ENCODE data around the gene KRT12.
"Not testable (repeated sequence)": the region's sequence is repeated elsewhere in the genome, so short reads cannot be mapped to it uniquely, and the experiment has no call there.

The KRT12 gene

GRCh38 chr17:40879026-40879425 is 12.0 kb upstream of the KRT12 start:
- Histone ChIP-seq H3K9ac (ENCODE audit: low read depth, low read length) (no peak overlapping the region), H3K4me3 (ENCODE audit: low read depth, low read length) (no peak overlapping the region), H3K4me1 (ENCODE audit: control insufficient read depth, insufficient read depth, low read length) (no peaks in the 10 kb centered on the region), H3K36me3 (ENCODE audit: control insufficient read depth, insufficient read depth, low read length) (no peaks in the 10 kb centered on the region), H3K9me3 (ENCODE audit: control insufficient read depth, insufficient read depth, low read length) (no peaks in the 10 kb centered on the region), H3K27me3 (ENCODE audit: control insufficient read depth, insufficient read depth, low read length) (no peaks in the 10 kb centered on the region)

DNA sequence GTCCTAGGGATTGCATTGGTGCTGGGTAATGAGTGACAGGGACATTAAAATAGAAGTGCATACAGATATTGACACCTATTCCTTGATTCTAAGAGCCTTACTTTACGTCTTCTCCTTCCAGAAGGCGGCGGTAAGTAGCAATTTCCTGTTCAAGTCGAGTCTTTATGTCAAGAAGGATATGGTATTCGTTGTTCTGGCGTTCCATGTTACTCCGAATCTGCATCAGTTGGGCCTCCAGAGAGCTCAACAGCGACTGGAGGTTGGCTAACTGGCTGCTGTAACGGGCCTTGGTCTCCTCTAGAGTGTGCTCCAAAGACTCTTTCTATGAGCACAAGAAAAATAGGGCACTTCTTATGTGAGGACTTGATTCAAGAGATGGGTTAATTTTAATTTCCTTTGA is 11.0 kb upstream of the KRT12 start:
- Histone ChIP-seq H3K9ac (ENCODE audit: low read depth, low read length) (no peak overlapping the region), H3K4me3 (ENCODE audit: low read depth, low read length) (no peak overlapping the region), H3K36me3 (ENCODE audit: control insufficient read depth, insufficient read depth, low read length) (no peaks in the 10 kb centered on the region), H3K4me1 (ENCODE audit: control insufficient read depth, insufficient read depth, low read length) (no peaks in the 10 kb centered on the region), H3K9me3 (ENCODE audit: control insufficient read depth, insufficient read depth, low read length) (no peaks in the 10 kb centered on the region), H3K27me3 (ENCODE audit: control insufficient read depth, insufficient read depth, low read length) (no peaks in the 10 kb centered on the region)

- Histone ChIP-seq H3K27me3 (ENCODE audit: control insufficient read depth, insufficient read depth, low read length) (no peaks in the 10 kb centered on the region), H3K9me3 (ENCODE audit: control insufficient read depth, insufficient read depth, low read length) (no peaks in the 10 kb centered on the region), H3K36me3 (ENCODE audit: control insufficient read depth, insufficient read depth, low read length) (no peaks in the 10 kb centered on the region), H3K4me3 (ENCODE audit: low read depth, low read length) (no peak overlapping the region), H3K4me1 (ENCODE audit: control insufficient read depth, insufficient read depth, low read length) (peaks cover 5% of the 10 kb centered on the region), H3K9ac (ENCODE audit: low read depth, low read length) (no peak overlapping the region)
These were observed 6.8 kb upstream of the KRT12 start for GRCh38 chr17:40873801-40874200.

GRCh38 chr17:40873255-40873654 is 6.2 kb upstream of the KRT12 start:
- H3K36me3 ChIP-seq (ENCODE audit: control insufficient read depth, insufficient read depth, low read length), result no peaks in the 10 kb centered on the region
- H3K9me3 ChIP-seq (ENCODE audit: control insufficient read depth, insufficient read depth, low read length), result no peaks in the 10 kb centered on the region
- H3K4me1 ChIP-seq (ENCODE audit: control insufficient read depth, insufficient read depth, low read length), result peaks cover 5% of the 10 kb centered on the region
- no peaks in the 10 kb centered on the region for H3K27me3 ChIP-seq (ENCODE audit: control insufficient read depth, insufficient read depth, low read length)
- H3K9ac ChIP-seq (ENCODE audit: low read depth, low read length), result no peak overlapping the region
- H3K4me3 ChIP-seq (ENCODE audit: low read depth, low read length), result no peak overlapping the region

GRCh38 chr17:40872416-40872815 is 5.4 kb upstream of the KRT12 start:
- H3K9me3 ChIP-seq (ENCODE audit: control insufficient read depth, insufficient read depth, low read length), result no peaks in the 10 kb centered on the region
- H3K4me3 ChIP-seq (ENCODE audit: low read depth, low read length), result no peak overlapping the region
- H3K4me1 ChIP-seq (ENCODE audit: control insufficient read depth, insufficient read depth, low read length), result peaks cover 5% of the 10 kb centered on the region
- H3K9ac ChIP-seq (ENCODE audit: low read depth, low read length), result no peak overlapping the region
- no peaks in the 10 kb centered on the region for H3K27me3 ChIP-seq (ENCODE audit: control insufficient read depth, insufficient read depth, low read length)
- no peaks in the 10 kb centered on the region for H3K36me3 ChIP-seq (ENCODE audit: control insufficient read depth, insufficient read depth, low read length)

DNA sequence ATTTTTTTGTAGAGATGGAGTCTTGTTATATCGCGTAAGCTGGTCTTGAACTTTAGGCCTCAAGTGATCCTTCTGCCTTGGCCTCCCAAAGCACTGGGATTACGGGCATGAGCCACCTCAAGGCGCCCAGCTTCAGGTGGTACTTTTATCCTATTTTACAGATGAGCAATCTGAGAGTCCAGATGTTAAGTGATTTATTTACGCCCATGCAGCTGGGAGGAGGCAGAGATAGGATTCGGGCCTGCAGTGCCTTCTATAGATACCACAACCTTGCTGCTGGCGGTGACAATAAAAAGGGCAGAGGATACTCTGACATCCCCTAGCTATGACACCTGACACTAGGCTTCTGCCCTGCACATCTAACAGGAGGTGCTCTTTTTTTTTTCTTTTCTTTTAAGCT is 4.3 kb upstream of the KRT12 start:
- Histone ChIP-seq H3K36me3 (ENCODE audit: control insufficient read depth, insufficient read depth, low read length) (no peaks in the 10 kb centered on the region), H3K27me3 (ENCODE audit: control insufficient read depth, insufficient read depth, low read length) (no peaks in the 10 kb centered on the region), H3K4me1 (ENCODE audit: control insufficient read depth, insufficient read depth, low read length) (peaks cover 5% of the 10 kb centered on the region)

DNA sequence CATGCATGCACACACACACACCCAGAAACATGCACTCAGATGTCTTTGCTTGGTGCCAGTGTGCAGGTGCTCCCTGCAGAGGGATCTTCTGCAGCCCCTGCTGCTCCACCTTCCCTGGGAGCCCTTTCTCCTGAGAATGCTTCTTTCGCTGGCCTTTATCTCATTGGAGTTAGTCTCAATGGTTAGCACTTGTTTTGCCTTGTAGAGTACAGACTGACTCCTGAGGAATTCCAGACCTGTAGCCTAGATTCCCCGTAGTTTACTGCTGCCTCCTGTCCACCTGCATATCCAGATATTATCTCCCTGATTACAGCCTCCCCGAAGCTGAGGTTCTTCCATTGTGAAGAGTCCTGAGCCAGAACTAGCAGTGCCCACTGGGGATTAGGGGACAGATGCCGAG is 3.1 kb upstream of the KRT12 start:
- Histone ChIP-seq H3K4me1 (ENCODE audit: control insufficient read depth, insufficient read depth, low read length) (peaks cover 5% of the 10 kb centered on the region), H3K36me3 (ENCODE audit: control insufficient read depth, insufficient read depth, low read length) (no peaks in the 10 kb centered on the region), H3K4me3 (ENCODE audit: low read depth, low read length) (no peak overlapping the region), H3K9me3 (ENCODE audit: control insufficient read depth, insufficient read depth, low read length) (no peaks in the 10 kb centered on the region), H3K27me3 (ENCODE audit: control insufficient read depth, insufficient read depth, low read length) (no peaks in the 10 kb centered on the region), H3K9ac (ENCODE audit: low read depth, low read length) (no peak overlapping the region)

More for the DNA sequence above, 4.3 kb upstream of the KRT12 start:
- no peak overlapping the region for H3K4me3 ChIP-seq (ENCODE audit: low read depth, low read length)
- H3K9me3 ChIP-seq (ENCODE audit: control insufficient read depth, insufficient read depth, low read length), result no peaks in the 10 kb centered on the region
- no peak overlapping the region for H3K9ac ChIP-seq (ENCODE audit: low read depth, low read length)

- Histone ChIP-seq H3K36me3 (ENCODE audit: control insufficient read depth, insufficient read depth, low read length) (no peaks in the 10 kb centered on the region), H3K4me1 (ENCODE audit: control insufficient read depth, insufficient read depth, low read length) (no peaks in the 10 kb centered on the region), H3K9me3 (ENCODE audit: control insufficient read depth, insufficient read depth, low read length) (no peaks in the 10 kb centered on the region), H3K27me3 (ENCODE audit: control insufficient read depth, insufficient read depth, low read length) (peaks cover 4% of the 10 kb centered on the region), H3K9ac (ENCODE audit: low read depth, low read length) (no peak overlapping the region), H3K4me3 (ENCODE audit: low read depth, low read length) (no peak overlapping the region)
These were observed 2.2 kb downstream of the KRT12 start for GRCh38 chr17:40864661-40865390.

- no peaks in the 10 kb centered on the region for H3K4me1 ChIP-seq (ENCODE audit: control insufficient read depth, insufficient read depth, low read length)
- H3K4me3 ChIP-seq (ENCODE audit: low read depth, low read length), result no peak overlapping the region
- peaks cover 4% of the 10 kb centered on the region for H3K27me3 ChIP-seq (ENCODE audit: control insufficient read depth, insufficient read depth, low read length)
- no peak overlapping the region for H3K9ac ChIP-seq (ENCODE audit: low read depth, low read length)
- H3K9me3 ChIP-seq (ENCODE audit: control insufficient read depth, insufficient read depth, low read length), result no peaks in the 10 kb centered on the region
- H3K36me3 ChIP-seq (ENCODE audit: control insufficient read depth, insufficient read depth, low read length), result no peaks in the 10 kb centered on the region
These were observed 3.9 kb downstream of the KRT12 start for GRCh38 chr17:40862985-40863733.

DNA sequence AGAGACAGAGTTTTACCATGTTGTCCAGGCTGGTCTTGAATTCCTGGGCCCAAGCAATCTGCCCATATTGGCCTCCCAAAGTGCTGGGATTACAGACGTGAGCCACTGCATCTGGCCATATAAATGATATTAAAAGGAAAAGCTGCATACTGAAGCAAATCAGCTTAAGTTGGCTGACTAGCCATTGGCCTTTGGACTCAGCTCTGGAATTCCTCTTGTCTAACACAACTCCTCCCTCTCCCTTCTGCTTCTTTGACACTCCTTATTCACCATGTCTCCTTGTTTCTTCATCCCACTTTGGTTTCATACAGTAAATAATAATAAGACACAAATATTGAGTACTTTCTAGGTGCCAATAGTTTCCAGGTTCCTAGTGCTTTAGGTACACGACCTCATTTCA is 7.5 kb downstream of the KRT12 start:
- no peak overlapping the region for H3K4me3 ChIP-seq (ENCODE audit: low read depth, low read length)
- H3K27me3 ChIP-seq (ENCODE audit: control insufficient read depth, insufficient read depth, low read length), result peaks cover 4% of the 10 kb centered on the region
- no peaks in the 10 kb centered on the region for H3K36me3 ChIP-seq (ENCODE audit: control insufficient read depth, insufficient read depth, low read length)
- no peaks in the 10 kb centered on the region for H3K9me3 ChIP-seq (ENCODE audit: control insufficient read depth, insufficient read depth, low read length)
- no peak overlapping the region for H3K9ac ChIP-seq (ENCODE audit: low read depth, low read length)
- H3K4me1 ChIP-seq (ENCODE audit: control insufficient read depth, insufficient read depth, low read length), result peaks cover 5% of the 10 kb centered on the region

- not testable (repeated sequence) for H3K27me3 ChIP-seq (ENCODE audit: control insufficient read depth, insufficient read depth, low read length); H3K9me3 ChIP-seq (ENCODE audit: control insufficient read depth, insufficient read depth, low read length); H3K4me1 ChIP-seq (ENCODE audit: control insufficient read depth, insufficient read depth, low read length); H3K4me3 ChIP-seq (ENCODE audit: low read depth, low read length); H3K36me3 ChIP-seq (ENCODE audit: control insufficient read depth, insufficient read depth, low read length); H3K9ac ChIP-seq (ENCODE audit: low read depth, low read length)
These were observed 8.4 kb downstream of the KRT12 start for GRCh38 chr17:40858667-40859066.

GRCh38 chr17:40857535-40857934 is 9.5 kb downstream of the KRT12 start:
- Histone ChIP-seq H3K27me3 (ENCODE audit: control insufficient read depth, insufficient read depth, low read length) (no peaks in the 10 kb centered on the region), H3K4me3 (ENCODE audit: low read depth, low read length) (no peak overlapping the region), H3K9ac (ENCODE audit: low read depth, low read length) (no peak overlapping the region), H3K36me3 (ENCODE audit: control insufficient read depth, insufficient read depth, low read length) (no peaks in the 10 kb centered on the region), H3K4me1 (ENCODE audit: control insufficient read depth, insufficient read depth, low read length) (peaks cover 9% of the 10 kb centered on the region), H3K9me3 (ENCODE audit: control insufficient read depth, insufficient read depth, low read length) (no peaks in the 10 kb centered on the region)

Measured in iPS-15b (cell line).